NCI-H1694 (cell line): ENCODE data around the gene IGFLR1.

ENCODE experiments used
- DNase-seq: peaks from one replicate; lab custom pipeline; 2025; lab: John Stamatoyannopoulos, UW

Gene IGFLR1

DNA sequence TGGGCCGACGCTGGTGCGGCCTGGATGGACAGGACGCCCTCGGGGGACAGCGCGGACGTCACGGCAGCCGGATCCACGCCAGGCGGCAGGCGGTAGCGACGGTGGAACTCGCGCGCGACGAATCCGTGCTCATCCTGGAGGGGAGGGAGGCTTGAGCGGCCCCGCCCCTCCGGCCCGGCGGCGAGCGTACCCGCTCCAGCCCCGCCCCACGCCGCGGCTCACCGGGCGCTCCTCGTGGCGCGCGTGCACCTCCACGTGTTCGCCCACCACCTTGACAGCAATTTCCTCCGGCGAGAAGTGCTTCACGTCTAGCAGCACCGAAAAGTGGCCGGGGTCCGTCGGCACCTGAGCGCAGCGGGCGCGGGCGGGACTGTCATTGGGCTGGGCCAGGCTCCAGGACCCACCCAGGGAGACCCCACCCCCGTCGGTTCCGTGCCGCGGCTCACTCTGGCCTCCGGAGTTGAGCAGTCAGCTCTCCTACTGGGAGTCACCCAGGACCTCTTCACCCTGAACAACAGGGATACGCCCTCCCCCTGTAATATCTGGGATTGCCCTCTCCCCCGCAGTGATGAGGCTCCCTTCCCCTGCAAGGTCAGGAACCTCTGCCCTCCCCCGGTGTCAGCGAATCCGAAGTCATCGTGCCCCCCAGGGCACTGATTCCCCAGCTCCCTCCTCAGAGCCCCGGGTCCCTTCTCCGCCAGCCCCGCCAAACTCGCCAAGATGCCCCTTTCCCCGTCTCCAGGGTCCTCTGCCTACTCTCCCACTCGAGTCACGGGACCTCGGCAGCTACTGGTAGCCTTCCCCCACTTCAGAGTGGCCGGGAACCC, 13.5 kb upstream of the IGFLR1 start:
- DNase-seq = no peak

DNA sequence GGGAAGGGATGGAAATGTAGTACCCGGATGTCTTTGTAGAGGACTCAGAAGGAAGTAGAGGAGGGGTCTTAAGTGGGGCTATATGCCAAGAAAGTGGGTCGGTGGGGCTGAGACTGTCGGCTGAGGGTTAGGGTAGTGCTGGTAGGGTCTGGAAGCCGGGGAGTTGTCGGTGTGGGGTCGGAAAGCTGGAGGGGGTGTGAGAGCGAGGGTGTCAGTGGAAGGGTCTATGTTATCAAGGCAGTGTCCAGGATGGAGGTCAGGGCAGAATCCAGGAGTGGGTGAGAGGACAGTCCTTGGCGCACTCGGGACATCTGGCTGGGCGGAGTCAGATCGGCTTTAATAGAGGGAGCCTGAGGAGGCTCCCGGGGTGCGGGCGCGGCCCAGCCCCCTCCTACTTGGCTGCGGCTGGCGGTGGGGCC, 12.9 kb upstream of the IGFLR1 start:
- no peak for DNase-seq

DNA sequence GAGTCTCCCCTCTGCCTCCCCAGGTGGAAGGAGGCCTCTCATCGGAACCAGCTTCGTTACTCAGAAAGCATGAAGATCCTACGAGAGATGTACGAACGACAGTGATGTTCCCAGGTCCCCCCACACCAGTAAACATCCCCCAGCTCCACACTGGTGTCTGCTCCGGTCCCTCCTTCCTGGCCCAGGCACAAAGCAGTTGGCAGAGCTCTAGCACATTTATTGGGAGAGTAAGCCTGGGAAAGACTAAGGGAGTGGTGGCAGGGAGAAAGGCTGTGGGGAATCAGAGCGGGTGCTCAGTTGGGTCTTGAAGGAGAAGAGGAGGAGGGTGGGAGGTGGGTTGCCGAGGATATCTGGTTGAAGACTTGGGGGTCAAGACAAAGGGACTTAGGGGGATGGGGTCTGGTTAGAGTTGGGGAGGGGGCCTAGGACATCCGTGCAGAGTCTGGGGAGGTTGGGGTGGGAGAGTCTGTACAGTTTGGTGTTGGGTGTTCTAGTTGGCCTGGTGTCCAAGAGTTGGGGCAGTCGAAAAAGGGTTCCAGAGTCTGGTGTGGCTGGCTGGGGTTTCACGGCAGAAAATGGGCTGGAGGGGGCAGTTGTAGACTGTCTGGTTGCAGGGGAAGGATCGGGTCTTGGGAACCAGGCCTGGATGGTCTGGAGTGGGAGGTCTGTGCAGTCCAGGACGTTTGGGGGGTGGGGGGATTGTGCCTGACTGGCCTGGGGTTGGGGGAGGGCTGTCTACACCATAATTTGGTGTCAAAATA, 12.3 kb upstream of the IGFLR1 start:
- DNase-seq = no peak

GRCh38 chr19:35753634-35754369, 11.6 kb upstream of the IGFLR1 start:
- no peak for DNase-seq

DNA sequence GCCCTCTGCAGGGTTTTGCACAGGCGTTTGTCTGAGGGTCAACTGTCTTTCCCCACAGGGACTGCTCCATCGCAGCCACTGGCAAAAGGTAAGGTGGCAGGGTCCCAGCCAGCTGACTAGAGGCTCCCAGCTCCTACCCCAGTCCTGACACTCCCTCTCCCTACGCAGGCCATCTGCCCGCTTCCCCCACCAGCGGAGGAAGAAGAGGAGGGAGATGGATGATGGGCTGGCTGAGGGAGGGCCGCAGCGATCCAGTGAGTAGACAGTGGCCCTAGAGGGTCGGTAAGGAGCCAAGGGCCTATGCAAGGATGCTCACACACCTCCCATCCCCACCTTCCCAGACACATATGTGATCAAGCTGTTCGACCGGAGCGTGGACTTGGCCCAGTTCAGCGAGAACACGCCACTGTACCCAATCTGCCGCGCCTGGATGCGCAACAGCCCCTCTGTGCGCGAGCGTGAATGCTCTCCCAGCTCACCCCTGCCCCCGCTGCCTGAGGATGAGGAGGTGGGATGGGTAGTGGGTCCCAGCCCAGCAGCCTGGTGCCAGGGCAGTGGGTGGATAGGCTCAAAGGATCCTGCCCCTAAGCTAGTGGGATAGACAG, 10.6 kb upstream of the IGFLR1 start:
- no peak for DNase-seq

- DNase-seq = no peak
Measured at GRCh38 chr19:35751839-35752745, 9.8 kb upstream of the IGFLR1 start.

DNA sequence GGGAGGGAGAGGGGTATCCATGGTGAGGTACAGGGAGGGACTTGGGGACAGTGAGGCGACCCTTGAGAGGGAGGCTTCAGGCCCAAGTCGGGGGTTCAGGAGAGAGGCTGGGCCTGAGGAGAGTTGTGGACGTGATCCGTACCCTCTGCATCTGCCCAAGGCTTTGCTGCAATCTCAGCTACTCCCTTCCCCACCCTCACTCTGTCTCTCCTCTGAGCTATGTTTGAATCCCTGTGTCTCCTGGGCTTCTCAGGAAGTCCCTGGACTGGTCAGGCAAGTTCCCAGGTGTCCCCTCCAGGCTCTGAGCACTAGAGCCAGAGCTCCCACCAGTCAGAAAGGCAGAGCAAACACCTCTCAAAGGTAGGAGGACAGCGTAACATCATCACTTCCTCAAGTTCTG, 7.9 kb upstream of the IGFLR1 start:
- DNase-seq = no peak

DNA sequence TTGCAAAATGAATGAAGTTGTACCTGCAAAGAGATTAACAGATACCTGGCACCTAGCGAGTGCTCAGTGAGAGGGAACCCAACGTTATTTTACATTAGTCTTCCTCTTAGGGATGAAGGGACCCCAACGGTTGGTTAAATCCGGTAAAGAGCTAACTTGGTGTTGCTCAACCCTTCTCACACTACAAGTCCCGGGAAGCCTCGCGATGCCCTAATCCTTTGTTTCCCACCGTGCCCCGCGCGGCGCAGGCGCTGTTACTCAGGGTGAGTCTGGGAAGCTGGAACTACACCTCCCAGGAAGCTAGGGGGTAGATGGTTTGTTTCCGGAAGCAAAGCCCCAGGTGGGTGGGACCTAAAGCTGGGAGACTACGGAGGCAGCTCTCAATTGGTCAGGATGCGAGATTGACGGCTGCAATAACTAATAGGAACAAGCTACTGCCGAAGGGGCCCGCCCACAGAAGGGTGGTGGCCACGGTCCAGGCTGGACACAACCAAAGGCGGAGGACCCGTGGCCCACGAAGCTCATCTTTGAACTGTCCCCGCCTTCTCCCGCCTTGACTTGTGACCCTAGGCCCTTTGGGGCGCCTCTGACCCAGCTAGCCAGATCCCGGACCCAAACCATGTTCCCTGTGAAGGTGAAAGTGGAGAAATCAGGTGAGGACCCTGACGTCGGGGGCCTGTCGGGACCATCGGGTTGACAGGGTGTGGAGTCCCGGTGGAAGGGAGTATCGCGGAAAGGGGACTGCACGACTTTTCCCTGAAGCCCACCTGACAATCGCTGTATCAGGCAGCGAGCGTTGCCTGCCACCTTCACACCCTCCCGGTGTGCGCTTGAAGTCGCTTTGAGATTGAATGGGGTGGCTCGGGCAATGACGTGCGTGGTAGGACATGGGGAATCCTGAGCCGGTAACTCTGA, 6.1 kb upstream of the IGFLR1 start, which contains the start of gene LIN37:
Gene LIN37, plus strand, starts transcription at position 471 of the 915 bp plus-strand sequence. Its CDS starts 149 bp downstream, at position 620.
- DNase-seq = peak; percentile 99

- no peak for DNase-seq
Measured at GRCh38 chr19:35746531-35746930, 4.3 kb upstream of the IGFLR1 start.

GRCh38 chr19:35746087-35746462, 3.8 kb upstream of the IGFLR1 start:
- DNase-seq = no peak

- DNase-seq = peak; percentile 99
Measured at GRCh38 chr19:35745328-35746086, 3.3 kb upstream of the IGFLR1 start, which contains the start of the genes PSENEN and U2AF1L4. PSENEN (plus strand) TSS chr19:35745651; CDS start chr19:35745931, 280 bp downstream. U2AF1L4 (minus strand) TSS chr19:35745418; CDS start chr19:35745391, 27 bp downstream.

GRCh38 chr19:35744430-35745327, 2.4 kb upstream of the IGFLR1 start:
- peak; percentile 97 for DNase-seq

GRCh38 chr19:35743640-35744429, 1.6 kb upstream of the IGFLR1 start:
- DNase-seq = no peak

DNA sequence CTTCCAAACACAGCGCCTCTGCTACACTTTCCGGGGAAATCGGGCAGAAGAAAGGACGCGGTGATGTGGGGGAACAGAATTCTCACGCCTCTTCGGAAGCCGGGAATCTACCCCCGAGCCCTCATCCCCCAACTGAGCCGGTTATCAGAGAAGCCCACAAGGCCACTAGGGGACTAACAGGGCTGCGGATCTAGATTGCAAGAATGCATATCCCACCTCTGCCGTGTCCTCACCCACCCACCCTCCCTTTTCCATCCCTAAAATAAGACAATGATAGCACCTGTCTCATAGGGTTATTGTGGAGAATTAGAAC, 1.1 kb downstream of the IGFLR1 start:
- DNase-seq = no peak

DNA sequence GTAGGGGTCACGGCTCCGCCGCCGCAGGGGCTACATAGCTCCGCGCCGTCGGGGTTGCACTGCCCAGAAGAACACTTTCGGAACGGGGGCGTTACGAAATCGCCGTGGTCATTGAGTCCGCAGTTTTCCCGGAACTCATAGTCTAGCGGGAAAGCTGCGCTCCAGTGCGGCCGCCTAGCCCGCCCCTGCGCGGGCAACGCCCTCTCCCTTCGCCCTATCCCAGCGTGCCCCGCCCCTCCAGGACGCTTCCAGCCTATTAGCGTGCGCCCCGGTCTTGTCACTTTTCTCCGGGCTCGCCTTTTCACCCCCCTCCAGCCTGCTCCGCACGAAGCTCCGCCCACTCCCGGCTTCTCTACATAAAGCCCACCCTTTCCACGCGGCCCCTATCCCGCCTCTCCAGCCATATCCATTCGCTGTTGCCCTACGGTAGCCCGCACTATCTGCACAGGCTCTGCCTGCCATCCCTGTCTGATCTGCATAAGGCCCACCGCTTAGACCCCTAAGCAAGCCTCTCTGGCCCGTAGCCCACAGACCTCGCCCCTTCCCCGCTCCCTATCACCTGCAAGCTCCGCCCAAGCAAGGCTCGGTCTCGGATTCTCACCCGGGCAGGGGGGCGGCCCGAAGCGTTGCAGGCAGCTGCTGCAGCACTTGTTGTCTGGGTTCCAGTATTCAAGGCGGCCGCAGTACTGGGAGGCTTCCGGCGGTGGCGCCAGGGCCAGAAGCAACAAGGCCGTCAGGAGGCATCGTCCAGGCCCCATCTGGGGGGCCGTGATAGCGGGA, 1.6 kb downstream of the IGFLR1 start:
- peak; percentile 98 for DNase-seq

DNA sequence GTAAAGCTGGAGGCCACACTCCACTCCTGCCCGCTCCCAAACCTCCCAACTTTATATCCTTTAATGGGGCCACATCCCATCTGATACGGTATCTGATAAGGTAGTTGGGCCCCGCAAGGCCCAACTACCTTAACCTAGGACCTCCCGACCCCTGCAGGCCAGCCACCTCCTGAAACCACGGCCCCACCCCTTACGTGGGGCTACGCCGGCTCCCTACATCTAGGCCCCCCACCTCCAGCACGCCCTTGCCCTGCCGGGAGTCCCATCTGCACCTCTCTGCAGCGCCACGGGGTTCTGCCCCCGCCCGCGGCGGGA, 2.2 kb downstream of the IGFLR1 start:
- DNase-seq = no peak
